GM18520 (cell line): ENCODE data around the gene RILPL1.
"Not testable (repeated sequence)": the region's sequence is repeated elsewhere in the genome, so short reads cannot be mapped to it uniquely, and the experiment has no call there.

ENCODE experiments used
- ATAC-seq: cut with Tn5 transposase; IDR thresholded peaks from one replicate; pipeline ENCODE4 v1.9.1; 2021; ENCODE audit not compliant: unreplicated experiment

RILPL1 gene

GRCh38 chr12:123497065-123497464 lies 36.5 kb downstream of the RILPL1 start:
- no peak for ATAC-seq

- ATAC-seq = no peak
These were observed 39.2 kb downstream of the RILPL1 start for GRCh38 chr12:123494124-123494851.

GRCh38 chr12:123492339-123493039 lies 41.0 kb downstream of the RILPL1 start:
- ATAC-seq = not testable (repeated sequence)

- ATAC-seq = no peak
These were observed 42.0 kb downstream of the RILPL1 start for GRCh38 chr12:123491481-123491880.

- no peak for ATAC-seq
These were observed 42.5 kb downstream of the RILPL1 start for GRCh38 chr12:123491056-123491455.

- no peak for ATAC-seq
These were observed 43.4 kb downstream of the RILPL1 start for GRCh38 chr12:123490089-123490488.

- no peak for ATAC-seq
These were observed 43.9 kb downstream of the RILPL1 start for GRCh38 chr12:123489580-123489979.

- ATAC-seq = no peak
These were observed 44.8 kb downstream of the RILPL1 start for GRCh38 chr12:123488539-123489230.

GRCh38 chr12:123487428-123487827 lies 46.1 kb downstream of the RILPL1 start:
- ATAC-seq = no peak

GRCh38 chr12:123485756-123486155 lies 47.8 kb downstream of the RILPL1 start:
- ATAC-seq = no peak

- no peak for ATAC-seq
These were observed 49.8 kb downstream of the RILPL1 start for GRCh38 chr12:123483602-123484248.

GRCh38 chr12:123482876-123483275 lies 50.6 kb downstream of the RILPL1 start:
- ATAC-seq = no peak

- ATAC-seq = not testable (repeated sequence)
These were observed 52.3 kb downstream of the RILPL1 start for GRCh38 chr12:123481251-123481650.

GRCh38 chr12:123479442-123480180 lies 53.9 kb downstream of the RILPL1 start:
- no peak for ATAC-seq

- ATAC-seq = no peak
These were observed 54.8 kb downstream of the RILPL1 start for GRCh38 chr12:123478762-123479161.

- ATAC-seq = no peak
These were observed 55.5 kb downstream of the RILPL1 start for GRCh38 chr12:123478069-123478468.

GRCh38 chr12:123475246-123475703 lies 58.2 kb downstream of the RILPL1 start:
- ATAC-seq = no peak

GRCh38 chr12:123474485-123475245 lies 58.9 kb downstream of the RILPL1 start:
- ATAC-seq = no peak

GRCh38 chr12:123472438-123472849 lies 61.1 kb downstream of the RILPL1 start:
- ATAC-seq = no peak
